IMR-90 (cell line): ENCODE results near the gene NPDC1. TPM values are rescaled to one million over a fixed set of nuclear protein-coding genes. Genes with fewer than 3 reads are reported as not detected.
"Not testable (repeated sequence)": the region's sequence is repeated elsewhere in the genome, so short reads cannot be mapped to it uniquely, and the experiment has no call there.

Source experiments
- ATAC-seq: fragments of 200-7000 bp; cut with Tn5 transposase; 2 replicates; pipeline ENCODE4 v1.9.1; 2020; ENCODE audit warnings: low read depth, mild to moderate bottlenecking, moderate library complexity
- BruUV-seq: library from RNA; stranded (reverse); fragments of 400-500 nt; replicated peaks from 2 replicates; lab custom pipeline; 2021; lab: Mats Ljungman, UMichigan
- CTCF ChIA-PET: fragments of 300-600 bp; formaldehyde crosslinking; extraction: SDS; loops from one replicate; lab custom pipeline; 2021; ENCODE audit warnings: antibody characterized with exemption; lab: Yijun Ruan, JAX
- POLR2A ChIA-PET: fragments of 300-600 bp; sonication (Branson Sonifier 250); formaldehyde crosslinking; loops from one replicate; lab custom pipeline; 2022; ENCODE audit warnings: antibody characterized with exemption; ENCODE audit not compliant: unreplicated experiment; lab: Charles Lee
- DNase-seq: peaks from one replicate; pipeline ENCODE4 v3.0.0; 2013
- H2AFZ ChIP-seq: replicated peaks from 2 replicates; pipeline ENCODE3; 2013; ENCODE audit warnings: low read length, mild to moderate bottlenecking; ENCODE audit not compliant: poor library complexity
- H2AK5ac ChIP-seq: 2 replicates; pipeline ENCODE4 v1.6.1; 2013; ENCODE audit warnings: low read depth, low read length, inconsistent platforms
- H2AK9ac ChIP-seq: replicated peaks from 2 replicates; pipeline ENCODE3; 2013; ENCODE audit warnings: mild to moderate bottlenecking, low read depth, low read length, moderate library complexity; ENCODE audit not compliant: poor library complexity
- H2BK120ac ChIP-seq: 2 replicates; pipeline ENCODE4 v1.6.1; 2013; ENCODE audit warnings: low read depth, low read length, inconsistent platforms
- H2BK15ac ChIP-seq: 3 replicates; pipeline ENCODE4 v1.6.1; 2013; ENCODE audit warnings: low read depth, low read length, inconsistent platforms
- H2BK20ac ChIP-seq: 2 replicates; pipeline ENCODE4 v1.6.1; 2013; ENCODE audit warnings: low read depth, mild to moderate bottlenecking, inconsistent platforms, low read length, moderate library complexity
- H2BK5ac ChIP-seq: 2 replicates; pipeline ENCODE4 v1.6.1; 2013; ENCODE audit warnings: mild to moderate bottlenecking, low read depth, low read length, inconsistent platforms; ENCODE audit not compliant: poor library complexity, severe bottlenecking
- H3K14ac ChIP-seq: replicated peaks from 2 replicates; pipeline ENCODE4 v1.6.1; 2013; ENCODE audit warnings: low read depth, low read length, inconsistent platforms
- H3K18ac ChIP-seq: 2 replicates; pipeline ENCODE4 v1.6.1; 2013; ENCODE audit warnings: low read depth, low read length, control low read depth
- H3K23ac ChIP-seq: 2 replicates; pipeline ENCODE4 v1.6.1; 2013; ENCODE audit warnings: low read depth, low read length, inconsistent platforms
- H3K27ac ChIP-seq: 2 replicates; pipeline ENCODE4 v1.5.1; 2013; ENCODE audit warnings: mild to moderate bottlenecking, control low read depth, low read length; ENCODE audit not compliant: insufficient read depth
- H3K27me3 ChIP-seq: 2 replicates; pipeline ENCODE4 v1.6.1; 2013; ENCODE audit warnings: low read length; ENCODE audit not compliant: control insufficient read depth, insufficient read depth
- H3K36me3 ChIP-seq: 2 replicates; pipeline ENCODE4 v1.6.1; 2013; ENCODE audit warnings: low read length, mixed read lengths; ENCODE audit not compliant: control insufficient read depth, insufficient read depth
- H3K4ac ChIP-seq: 2 replicates; pipeline ENCODE4 v1.6.1; 2013; ENCODE audit warnings: low read depth, low read length, inconsistent platforms
- H3K4me1 ChIP-seq: 2 replicates; pipeline ENCODE4 v1.6.1; 2013; ENCODE audit warnings: low read length, mixed read lengths; ENCODE audit not compliant: control insufficient read depth, insufficient read depth
- H3K4me2 ChIP-seq: 2 replicates; pipeline ENCODE4 v1.6.1; 2013; ENCODE audit warnings: low read depth, mild to moderate bottlenecking, control low read depth, low read length, moderate library complexity
- H3K4me3 ChIP-seq: 2 replicates; pipeline ENCODE4 v1.5.1; 2013; ENCODE audit warnings: low read depth, mild to moderate bottlenecking, control low read depth, low read length, moderate library complexity; ENCODE audit not compliant: insufficient read depth
- H3K56ac ChIP-seq: 2 replicates; pipeline ENCODE4 v1.6.1; 2013; ENCODE audit warnings: low read length, inconsistent platforms; ENCODE audit not compliant: insufficient read depth; ENCODE audit errors: extremely low read depth
- H3K79me1 ChIP-seq, 2 experiments: 2 replicates each; pipeline ENCODE4 v1.6.1; 2013; ENCODE audit warnings: low read length in 2 of 2, inconsistent platforms in 1 of 2, low read depth in 1 of 2
- H3K9ac ChIP-seq: 2 replicates; pipeline ENCODE4 v1.6.1; 2013; ENCODE audit warnings: low read depth, low read length, control low read depth
- H3K9me1 ChIP-seq: 2 replicates; pipeline ENCODE4 v1.6.1; 2013; ENCODE audit warnings: low read length, inconsistent platforms; ENCODE audit not compliant: insufficient read depth
- H3K9me3 ChIP-seq: 2 replicates; pipeline ENCODE4 v1.6.1; 2013; ENCODE audit warnings: low read length; ENCODE audit not compliant: control insufficient read depth, insufficient read depth
- H4K20me1 ChIP-seq: 2 replicates; pipeline ENCODE4 v1.6.1; 2013; ENCODE audit warnings: low read length, inconsistent platforms; ENCODE audit not compliant: insufficient read depth
- H4K5ac ChIP-seq: 2 replicates; pipeline ENCODE4 v1.6.1; 2013; ENCODE audit warnings: mild to moderate bottlenecking, low read depth, low read length, control low read depth
- H4K8ac ChIP-seq, 2 experiments: 2 replicates each; pipeline ENCODE4 v1.6.1; 2013; ENCODE audit warnings: low read depth in 2 of 2, low read length in 2 of 2, control low read depth in 1 of 2, inconsistent platforms in 1 of 2
- H4K91ac ChIP-seq: 2 replicates; pipeline ENCODE4 v1.6.1; 2013; ENCODE audit warnings: low read depth, low read length, inconsistent platforms; ENCODE audit not compliant: insufficient read depth
- MAFK ChIP-seq: IDR thresholded peaks from 2 replicates; pipeline ENCODE4 v1.6.1; 2012; ENCODE audit warnings: low read depth, low read length, improper control_type of control experiment
- NFE2L2 ChIP-seq: fragments of 150-350 bp; IDR thresholded peaks from 2 replicates; pipeline ENCODE4 v1.6.1; 2016; ENCODE audit warnings: low read depth, mild to moderate bottlenecking, low read length
- POLR2A ChIP-seq: IDR thresholded peaks from 2 replicates; pipeline ENCODE4 v1.6.1; 2012; ENCODE audit warnings: mild to moderate bottlenecking, low read depth, low read length
- RAD21 ChIP-seq: IDR thresholded peaks from 2 replicates; pipeline ENCODE4 v1.6.1; 2012; ENCODE audit warnings: low read length, improper control_type of control experiment
- RFX5 ChIP-seq: IDR thresholded peaks from 2 replicates; pipeline ENCODE4 v1.8.0; 2012; ENCODE audit warnings: low read depth, mild to moderate bottlenecking, low read length, moderate library complexity
- SMC3 ChIP-seq: fragments of 150-350 bp; IDR thresholded peaks from 2 replicates; pipeline ENCODE4 v1.6.1; 2016; ENCODE audit warnings: low read depth, mild to moderate bottlenecking, antibody characterized with exemption, low read length, moderate library complexity
- WGBS, 2 experiments: methylation state at CpG; one replicate each; pipeline versions ENCODE4 v1.1.5 to v1.1.7; 2013; ENCODE audit warnings: missing lambda C conversion rate in 2 of 2; ENCODE audit not compliant: insufficient read length in 1 of 2; ENCODE audit errors: extremely low coverage in 2 of 2; 5-methylcytosine and 5-hydroxymethylcytosine counted together
- dilution Hi-C: fragments of 300-500 bp; cut with HindIII; formaldehyde crosslinking; loops from one replicate; pipeline ENCODE4 v1.14.3; 2018; ENCODE audit warnings: low sequenced_read_pairs; ENCODE audit not compliant: unreplicated experiment
- in situ Hi-C: fragments of 300-500 bp; cut with MboI; formaldehyde crosslinking; loops from 3 replicates; pipeline ENCODE4 v1.14.3; 2019; ENCODE audit warnings: low sequenced_read_pairs, inconsistent platforms, mixed read lengths
- intact Hi-C: fragments of 100-400 bp; cut with micrococcal nuclease; formaldehyde crosslinking; loops from 2 replicates; pipeline ENCODE4 v1.10.0; 2022
- polyA plus RNA-seq, 3 experiments: library from polyadenylated mRNA; depleted of rRNA; stranded (reverse); fragments of >200 nt; gene quantifications; 2 replicates each; pipeline ENCODE4 v1.2.3, GENCODE V29; 2012; ENCODE audit warnings: low replicate concordance in 1 of 3
- total RNA-seq: library from RNA; depleted of rRNA; stranded (reverse); fragments of >200 nt; gene quantifications from 2 replicates; pipeline ENCODE4 v1.2.3, GENCODE V29; 2012
- TF ChIP-seq, protein P1 (sequence below): conservative IDR thresholded peaks from 2 replicates; pipeline ENCODE4 v1.5.1; 2012; ENCODE audit warnings: mild to moderate bottlenecking, low read depth, low read length, improper control_type of control experiment

The NPDC1 gene
- total and polyA plus RNA-seq, 2 of the 4 experiments (the other 2 are of a cell fraction) = 2.7 to 58.1 TPM

DNA sequence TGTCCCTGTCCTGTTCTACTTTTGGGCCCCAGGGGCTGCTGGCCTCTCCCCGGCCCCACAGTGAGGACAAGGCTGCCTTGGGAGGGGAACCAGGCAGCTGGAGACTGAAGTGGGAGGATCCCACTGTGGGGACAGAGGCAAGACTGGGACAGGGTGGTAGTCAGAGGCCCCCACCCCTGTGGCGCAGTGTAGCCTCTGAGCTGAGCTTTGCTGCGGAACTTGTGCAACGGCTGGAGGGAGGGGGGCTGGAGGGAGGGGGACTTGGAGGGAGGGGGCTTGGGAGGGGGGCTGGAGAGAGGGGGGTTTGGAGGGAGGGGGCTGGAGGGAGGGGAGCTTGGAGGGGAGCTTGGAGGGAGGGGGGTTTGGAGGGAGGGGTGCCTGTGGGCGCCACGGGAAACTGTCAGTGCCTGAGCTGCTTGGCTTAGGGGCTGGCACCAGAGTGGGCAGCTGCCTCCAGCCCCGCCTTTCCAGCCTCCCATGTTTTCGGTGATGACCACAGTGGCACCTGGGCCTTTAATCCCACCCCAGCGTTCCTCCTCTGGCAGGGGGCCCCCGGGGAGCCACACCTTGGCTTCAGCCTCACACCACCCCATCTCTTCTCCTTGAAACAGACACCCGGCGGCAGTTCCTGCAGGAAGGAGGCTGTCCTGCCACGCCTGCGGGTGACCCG is 11.8 kb downstream of the NPDC1 start (continued):
- TF ChIP-seq, protein P1, sequence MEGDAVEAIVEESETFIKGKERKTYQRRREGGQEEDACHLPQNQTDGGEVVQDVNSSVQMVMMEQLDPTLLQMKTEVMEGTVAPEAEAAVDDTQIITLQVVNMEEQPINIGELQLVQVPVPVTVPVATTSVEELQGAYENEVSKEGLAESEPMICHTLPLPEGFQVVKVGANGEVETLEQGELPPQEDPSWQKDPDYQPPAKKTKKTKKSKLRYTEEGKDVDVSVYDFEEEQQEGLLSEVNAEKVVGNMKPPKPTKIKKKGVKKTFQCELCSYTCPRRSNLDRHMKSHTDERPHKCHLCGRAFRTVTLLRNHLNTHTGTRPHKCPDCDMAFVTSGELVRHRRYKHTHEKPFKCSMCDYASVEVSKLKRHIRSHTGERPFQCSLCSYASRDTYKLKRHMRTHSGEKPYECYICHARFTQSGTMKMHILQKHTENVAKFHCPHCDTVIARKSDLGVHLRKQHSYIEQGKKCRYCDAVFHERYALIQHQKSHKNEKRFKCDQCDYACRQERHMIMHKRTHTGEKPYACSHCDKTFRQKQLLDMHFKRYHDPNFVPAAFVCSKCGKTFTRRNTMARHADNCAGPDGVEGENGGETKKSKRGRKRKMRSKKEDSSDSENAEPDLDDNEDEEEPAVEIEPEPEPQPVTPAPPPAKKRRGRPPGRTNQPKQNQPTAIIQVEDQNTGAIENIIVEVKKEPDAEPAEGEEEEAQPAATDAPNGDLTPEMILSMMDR = no peak
- TF ChIP-seq RAD21 (no peak), NFE2L2 (no peak), SMC3 (no peak), POLR2A (no peak), MAFK (no peak), RFX5 (no peak)

DNA sequence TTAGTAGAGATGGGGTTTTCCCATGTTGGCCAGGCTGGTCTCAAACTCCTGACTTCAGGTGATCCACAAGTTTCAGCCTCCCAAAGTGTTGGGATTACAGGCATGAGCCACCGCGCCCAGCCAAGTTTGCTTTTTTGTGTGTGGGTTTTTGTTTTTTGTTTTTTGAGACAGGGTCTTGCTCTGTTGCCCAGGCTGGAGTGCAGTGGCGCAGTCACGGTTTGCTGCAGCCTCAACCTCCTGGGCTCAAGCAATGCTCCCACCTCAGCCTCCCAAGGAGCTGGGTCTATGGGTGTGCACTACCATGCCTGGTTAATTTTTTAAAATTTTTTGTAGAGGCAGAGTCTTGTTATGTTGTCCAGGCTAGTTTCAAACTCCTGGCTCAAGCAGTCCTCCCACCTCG is 12.5 kb downstream of the NPDC1 start:
- H3K14ac ChIP-seq, H3K79me1 ChIP-seq, H2BK120ac ChIP-seq, H3K27ac ChIP-seq, H3K27me3 ChIP-seq, H3K18ac ChIP-seq, H4K91ac ChIP-seq, H3K23ac ChIP-seq, H2BK20ac ChIP-seq, DNase-seq, H2BK5ac ChIP-seq, H3K56ac ChIP-seq, H2AK5ac ChIP-seq, ATAC-seq, H3K4me2 ChIP-seq, H3K4ac ChIP-seq, H4K20me1 ChIP-seq, H3K36me3 ChIP-seq, H4K5ac ChIP-seq, H2BK15ac ChIP-seq, H2AK9ac ChIP-seq, H3K4me1 ChIP-seq, H3K9me1 ChIP-seq, H4K8ac ChIP-seq, intact Hi-C loops, H3K4me3 ChIP-seq, POLR2A ChIA-PET, BruUV-seq, H3K9ac ChIP-seq, dilution Hi-C loops, H3K9me3 ChIP-seq, H2AFZ ChIP-seq: not testable (repeated sequence)
- in situ Hi-C loops = loop anchor here (10.0 kb wide), 1 partner anchor 249 kb away; no protein-coding TSS in a partner anchor
- CTCF ChIA-PET = interaction anchor here (2.2 kb wide), 1 partner anchor 13 kb away, joined by 14 read pairs; the partner anchor contains the start of gene NPDC1
- no CpG with 5 or more reads among the region's 5 CpGs for WGBS, 2 experiments
